A549 (cell line): ENCODE results near the gene TAF10.

Source experiments
- CTCF ChIP-seq: fragments of >200 bp; sonication (Bioruptor Twin); formaldehyde crosslinking; IDR thresholded peaks from 3 replicates; pipeline ENCODE4 v1.5.1; 2016
- EHMT2 ChIP-seq: fragments of 200-600 bp; sonication (generic); IDR thresholded peaks from 2 replicates; pipeline ENCODE4 v1.6.1; 2016; ENCODE audit warnings: antibody characterized with exemption, low read depth, mild to moderate bottlenecking, moderate library complexity
- EP300 ChIP-seq, 2 experiments: fragments of >200 bp; sonication (Bioruptor Twin); formaldehyde crosslinking; IDR thresholded peaks; 2 replicates in 1 of 2; 3 replicates in 1 of 2; pipeline ENCODE4 v1.6.1; 2016 to 2017
- ESRRA ChIP-seq: fragments of 150-350 bp; IDR thresholded peaks from 2 replicates; pipeline ENCODE4 v1.6.1; 2014; ENCODE audit warnings: mild to moderate bottlenecking, low read length, borderline replicate concordance
- FOSL2 ChIP-seq, 2 experiments: fragments of 450-650 bp in 1 of 2; fragments of >200 bp in 1 of 2; sonication (Bioruptor Twin) in 1 of 2; formaldehyde crosslinking; IDR thresholded peaks; 2 replicates each; pipeline versions ENCODE4 v1.5.0 to v1.6.1; 2016 to 2020; ENCODE audit warnings: mild to moderate bottlenecking in 1 of 2, moderate library complexity in 1 of 2
- MYC ChIP-seq: IDR thresholded peaks from 2 replicates; pipeline ENCODE4 v1.6.1; 2012; ENCODE audit warnings: mild to moderate bottlenecking, inconsistent platforms, low read length, improper control_type of control experiment, borderline replicate concordance
- REST ChIP-seq: fragments of 200-600 bp; sonication (generic); IDR thresholded peaks from 2 replicates; pipeline ENCODE4 v1.6.1; 2016; ENCODE audit warnings: antibody characterized with exemption, mild to moderate bottlenecking, moderate library complexity
- RFX5 ChIP-seq: fragments of 450-650 bp; IDR thresholded peaks from 2 replicates; pipeline ENCODE4 v1.7.1; 2014; ENCODE audit warnings: antibody characterized with exemption, mild to moderate bottlenecking, moderate library complexity
- SREBF2 ChIP-seq: fragments of 450-650 bp; IDR thresholded peaks from 2 replicates; pipeline ENCODE4 v1.6.1; 2014; ENCODE audit warnings: mild to moderate bottlenecking, moderate library complexity

- no peak for TF ChIP-seq CTCF
- no peak for TF ChIP-seq FOSL2 (IDR thresholded peaks at IDR 0.05)
- TF ChIP-seq FOSL2 (CRISPR knock-in tag; IDR thresholded peaks at IDR 0.05): no peak
- no peak for TF ChIP-seq RFX5
- no peak for TF ChIP-seq ESRRA
- no peak for TF ChIP-seq REST
- no peak for TF ChIP-seq EP300 (IDR thresholded peaks at IDR 0.05)
- TF ChIP-seq EHMT2: no peak
- no peak for TF ChIP-seq MYC
- no peak for TF ChIP-seq SREBF2
Observed at GRCh38 chr11:6626971-6627761, 15.2 kb upstream of the TAF10 start.
